ENCODE data around the gene PPT2. TPM values are rescaled to one million over a fixed set of nuclear protein-coding genes. Genes with fewer than 3 reads are reported as not detected.

The PPT2 gene
- total and polyA plus RNA-seq, 2 donors (not counting 3 experiments of a cell fraction or from before 2014, with no cell fraction given), result 27.2 to 47.3 TPM

DNA sequence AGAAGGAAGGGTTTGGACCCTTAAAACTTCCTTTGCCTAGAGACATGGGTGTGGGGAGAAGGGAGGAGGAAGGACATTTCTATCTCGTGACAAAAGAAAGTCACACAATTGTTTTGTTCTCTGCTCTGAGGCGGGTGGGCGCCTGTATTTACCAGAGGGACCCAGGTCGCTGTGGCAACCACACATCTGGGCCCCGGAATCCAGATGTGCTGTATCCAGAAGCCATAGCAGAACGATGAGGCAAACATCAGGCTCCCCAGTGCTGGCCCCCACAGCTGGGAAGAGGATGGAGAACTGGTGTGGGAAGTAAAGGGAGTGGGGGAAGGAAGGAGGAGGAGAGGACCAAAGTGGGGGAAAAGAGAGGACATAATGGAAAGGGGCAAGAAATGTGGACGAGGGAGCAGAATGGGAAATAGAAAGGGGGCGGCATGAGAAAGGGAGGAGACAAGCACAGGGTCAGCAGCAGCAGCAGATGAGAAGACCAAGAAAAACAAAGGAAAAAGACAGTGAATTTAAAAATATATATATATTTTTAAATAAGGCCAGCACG, 41.4 kb upstream of the PPT2 start:
- BruUV-seq (replicated peaks), result no TSS peak

More for the DNA sequence above, 41.4 kb upstream of the PPT2 start:
- CTCF ChIA-PET, result no interaction called here
- peaks cover 11 to 17% of the 10 kb centered on the region in 2 experiments for H3K27me3 ChIP-seq (ENCODE audit: control insufficient read depth in 2 of 2, insufficient read depth in 2 of 2, low read length in 2 of 2)
- FAIRE-seq, result no peak
- H4K20me1 ChIP-seq (replicated peaks; ENCODE audit: control insufficient read depth, extremely low read depth, insufficient read depth, low read length), result no peaks in the 10 kb centered on the region
- dilution Hi-C loops (cut with MboI; ENCODE audit: extremely low pct_ligation_motif_present, low sequenced_read_pairs), result no loop called here
- peaks cover 4 to 25% of the 10 kb centered on the region in 2 experiments for H3K36me3 ChIP-seq (ENCODE audit: control insufficient read depth in 2 of 2, extremely low read depth in 1 of 2, insufficient read depth in 2 of 2, low read length in 2 of 2)
- no peak overlapping the region for H3K9ac ChIP-seq (replicated peaks; ENCODE audit: extremely low read depth, insufficient read depth, low read length)
- H3K9me1 ChIP-seq (replicated peaks; ENCODE audit: control insufficient read depth, extremely low read depth, insufficient read depth, low read length), result no peaks in the 10 kb centered on the region
- POLR2A ChIA-PET, result no interaction called here
- H2AFZ ChIP-seq (ENCODE audit: low read depth, low read length), result no peak overlapping the region
- H3K4me1 ChIP-seq (ENCODE audit: control insufficient read depth, extremely low read depth, insufficient read depth, low read length), result no peaks in the 10 kb centered on the region
- intact Hi-C loops (cut with micrococcal nuclease), result loop anchor here (10.0 kb wide), 1 partner anchor 302 kb away; no protein-coding TSS in a partner anchor
- H3K79me2 ChIP-seq (ENCODE audit: control insufficient read depth, insufficient read depth, low read length), result no peaks in the 10 kb centered on the region
- no peak overlapping the region for H3K27ac ChIP-seq (ENCODE audit: insufficient read depth, low read depth, low read length)
- TF ChIP-seq, protein P1, sequence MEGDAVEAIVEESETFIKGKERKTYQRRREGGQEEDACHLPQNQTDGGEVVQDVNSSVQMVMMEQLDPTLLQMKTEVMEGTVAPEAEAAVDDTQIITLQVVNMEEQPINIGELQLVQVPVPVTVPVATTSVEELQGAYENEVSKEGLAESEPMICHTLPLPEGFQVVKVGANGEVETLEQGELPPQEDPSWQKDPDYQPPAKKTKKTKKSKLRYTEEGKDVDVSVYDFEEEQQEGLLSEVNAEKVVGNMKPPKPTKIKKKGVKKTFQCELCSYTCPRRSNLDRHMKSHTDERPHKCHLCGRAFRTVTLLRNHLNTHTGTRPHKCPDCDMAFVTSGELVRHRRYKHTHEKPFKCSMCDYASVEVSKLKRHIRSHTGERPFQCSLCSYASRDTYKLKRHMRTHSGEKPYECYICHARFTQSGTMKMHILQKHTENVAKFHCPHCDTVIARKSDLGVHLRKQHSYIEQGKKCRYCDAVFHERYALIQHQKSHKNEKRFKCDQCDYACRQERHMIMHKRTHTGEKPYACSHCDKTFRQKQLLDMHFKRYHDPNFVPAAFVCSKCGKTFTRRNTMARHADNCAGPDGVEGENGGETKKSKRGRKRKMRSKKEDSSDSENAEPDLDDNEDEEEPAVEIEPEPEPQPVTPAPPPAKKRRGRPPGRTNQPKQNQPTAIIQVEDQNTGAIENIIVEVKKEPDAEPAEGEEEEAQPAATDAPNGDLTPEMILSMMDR (IDR thresholded peaks at IDR 0.05; ENCODE audit: extremely low read depth in 1 of 2, insufficient read depth in 1 of 2, low read depth in 1 of 2, low read length in 2 of 2), result no peak
- TF ChIP-seq EZH2 (IDR thresholded peaks at IDR 0.05; ENCODE audit: borderline replicate concordance, low read depth, low read length, severe bottlenecking) (no peak), MYC (IDR thresholded peaks at IDR 0.05; ENCODE audit: low read depth, low read length) (no peak), POLR2A (IDR thresholded peaks at IDR 0.05; ENCODE audit: low read depth, low read length) (no peak), GATA2 (IDR thresholded peaks at IDR 0.05; ENCODE audit: insufficient read depth, insufficient read length, low read depth, low read length) (no peak), FOS (IDR thresholded peaks at IDR 0.05; ENCODE audit: borderline replicate concordance, insufficient read depth, low read length) (no peak), JUN (IDR thresholded peaks at IDR 0.05; ENCODE audit: borderline replicate concordance, insufficient read depth, insufficient read length, low read depth) (no peak), POLR2AphosphoS5 (IDR thresholded peaks at IDR 0.05; ENCODE audit: insufficient read depth, low read depth, low read length) (no peak)
- TF ChIP-seq, protein P2, sequence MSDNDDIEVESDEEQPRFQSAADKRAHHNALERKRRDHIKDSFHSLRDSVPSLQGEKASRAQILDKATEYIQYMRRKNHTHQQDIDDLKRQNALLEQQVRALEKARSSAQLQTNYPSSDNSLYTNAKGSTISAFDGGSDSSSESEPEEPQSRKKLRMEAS (IDR thresholded peaks at IDR 0.05; ENCODE audit: insufficient read depth, insufficient read length), result no peak
- no peak for DNase-seq (ENCODE audit: low read depth, low spot score)
- no peaks in the 10 kb centered on the region for H3K9me3 ChIP-seq (replicated peaks; ENCODE audit: control insufficient read depth, insufficient read depth, low read length)
- no peak overlapping the region for H3K4me3 ChIP-seq (replicated peaks in 1 of 3; ENCODE audit: insufficient read depth in 1 of 3, low read depth in 1 of 3, low read length in 3 of 3)
- no peak overlapping the region for H3K4me2 ChIP-seq (ENCODE audit: insufficient read depth, low read length)

Data from endothelial cell of umbilical vein (primary cell).